ENCODE measurements around the gene BAIAP2L1.
A peak's percentile ranks its signal among the peaks of the same experiment; 100 is the strongest.

BAIAP2L1 gene

DNA sequence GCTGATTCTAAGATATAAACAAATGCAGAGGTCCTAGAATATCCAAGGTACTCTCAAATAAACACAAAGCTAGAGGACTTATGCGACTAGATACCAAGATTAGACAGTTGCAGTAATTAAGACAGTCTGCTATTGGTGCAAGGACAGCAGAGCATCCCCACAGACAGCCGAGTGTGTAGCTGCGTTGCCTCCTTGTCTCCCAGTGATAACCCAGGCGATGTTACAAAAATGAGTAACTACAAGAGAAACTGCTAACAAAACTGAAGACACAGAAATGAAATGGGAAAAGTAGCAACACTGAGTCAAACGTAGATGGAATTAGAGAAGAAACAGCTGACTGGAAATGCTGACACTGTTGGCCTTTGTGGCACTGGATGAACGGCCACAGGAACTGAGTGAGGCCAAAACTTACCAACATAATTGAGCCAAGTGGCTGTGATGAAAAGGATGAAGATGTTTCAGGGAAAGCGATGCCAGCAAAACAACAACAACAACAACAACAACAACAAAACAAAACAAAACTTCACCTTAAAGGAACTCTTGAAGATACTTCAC, 54.3 kb downstream of the BAIAP2L1 start:
- no peaks in the 10 kb centered on the region for H3K4me1 ChIP-seq (ENCODE audit: control insufficient read depth, insufficient read depth, low read length)
- H3K36me3 ChIP-seq (ENCODE audit: control insufficient read depth, insufficient read depth, low read length) = no peaks in the 10 kb centered on the region
- no peaks in the 10 kb centered on the region for H3K27me3 ChIP-seq (ENCODE audit: control insufficient read depth, insufficient read depth, low read length, poor library complexity, severe bottlenecking)
- 91 to 95% methylated on average over 6 to 7 of the region's 7 CpGs for WGBS, 2 experiments
- no peak overlapping the region for H3K27ac ChIP-seq (ENCODE audit: insufficient read depth, low read depth, low read length, poor library complexity, severe bottlenecking)
- H3K9me3 ChIP-seq (ENCODE audit: control insufficient read depth, low read length) = no peaks in the 10 kb centered on the region
- no peak overlapping the region for H3K4me3 ChIP-seq (ENCODE audit: insufficient read depth, low read depth, low read length)

- Histone ChIP-seq H3K9me3 (ENCODE audit: control insufficient read depth, low read length) (no peaks in the 10 kb centered on the region), H3K27me3 (ENCODE audit: control insufficient read depth, insufficient read depth, low read length, poor library complexity, severe bottlenecking) (no peaks in the 10 kb centered on the region), H3K4me3 (ENCODE audit: insufficient read depth, low read depth, low read length) (no peak overlapping the region), H3K27ac (ENCODE audit: insufficient read depth, low read depth, low read length, poor library complexity, severe bottlenecking) (no peak overlapping the region), H3K36me3 (ENCODE audit: control insufficient read depth, insufficient read depth, low read length) (no peaks in the 10 kb centered on the region), H3K4me1 (ENCODE audit: control insufficient read depth, insufficient read depth, low read length) (no peaks in the 10 kb centered on the region)
- WGBS, 2 experiments = 91 to 92% methylated on average over 2 to 3 of the region's 3 CpGs
Measured at GRCh38 chr7:98341106-98341505, 59.8 kb downstream of the BAIAP2L1 start.

GRCh38 chr7:98339043-98339442, 61.8 kb downstream of the BAIAP2L1 start:
- no peak overlapping the region for H3K27ac ChIP-seq (ENCODE audit: insufficient read depth, low read depth, low read length, poor library complexity, severe bottlenecking)
- H3K4me3 ChIP-seq (ENCODE audit: insufficient read depth, low read depth, low read length) = no peak overlapping the region
- H3K4me1 ChIP-seq (ENCODE audit: control insufficient read depth, insufficient read depth, low read length) = no peaks in the 10 kb centered on the region
- no peaks in the 10 kb centered on the region for H3K9me3 ChIP-seq (ENCODE audit: control insufficient read depth, low read length)
- H3K36me3 ChIP-seq (ENCODE audit: control insufficient read depth, insufficient read depth, low read length) = no peaks in the 10 kb centered on the region
- H3K27me3 ChIP-seq (ENCODE audit: control insufficient read depth, insufficient read depth, low read length, poor library complexity, severe bottlenecking) = no peaks in the 10 kb centered on the region
- WGBS, 2 experiments = 90 to 95% methylated on average over 3 of the region's 3 CpGs

GRCh38 chr7:98338441-98338840, 62.4 kb downstream of the BAIAP2L1 start:
- Histone ChIP-seq H3K27ac (ENCODE audit: insufficient read depth, low read depth, low read length, poor library complexity, severe bottlenecking) (no peak overlapping the region), H3K36me3 (ENCODE audit: control insufficient read depth, insufficient read depth, low read length) (no peaks in the 10 kb centered on the region), H3K9me3 (ENCODE audit: control insufficient read depth, low read length) (no peaks in the 10 kb centered on the region), H3K4me3 (ENCODE audit: insufficient read depth, low read depth, low read length) (no peak overlapping the region), H3K27me3 (ENCODE audit: control insufficient read depth, insufficient read depth, low read length, poor library complexity, severe bottlenecking) (no peaks in the 10 kb centered on the region), H3K4me1 (ENCODE audit: control insufficient read depth, insufficient read depth, low read length) (no peaks in the 10 kb centered on the region)
- WGBS, 2 experiments = 94 to 98% methylated on average over 5 to 6 of the region's 6 CpGs

GRCh38 chr7:98335411-98335977, 65.4 kb downstream of the BAIAP2L1 start:
- no peak overlapping the region for H3K4me3 ChIP-seq (ENCODE audit: insufficient read depth, low read depth, low read length)
- H3K27ac ChIP-seq (ENCODE audit: insufficient read depth, low read depth, low read length, poor library complexity, severe bottlenecking) = no peak overlapping the region
- no peaks in the 10 kb centered on the region for H3K9me3 ChIP-seq (ENCODE audit: control insufficient read depth, low read length)
- H3K27me3 ChIP-seq (ENCODE audit: control insufficient read depth, insufficient read depth, low read length, poor library complexity, severe bottlenecking) = no peaks in the 10 kb centered on the region
- H3K4me1 ChIP-seq (ENCODE audit: control insufficient read depth, insufficient read depth, low read length) = no peaks in the 10 kb centered on the region
- no peaks in the 10 kb centered on the region for H3K36me3 ChIP-seq (ENCODE audit: control insufficient read depth, insufficient read depth, low read length)
- WGBS, 2 experiments = 94 to 95% methylated on average over 7 to 8 of the region's 8 CpGs

DNA sequence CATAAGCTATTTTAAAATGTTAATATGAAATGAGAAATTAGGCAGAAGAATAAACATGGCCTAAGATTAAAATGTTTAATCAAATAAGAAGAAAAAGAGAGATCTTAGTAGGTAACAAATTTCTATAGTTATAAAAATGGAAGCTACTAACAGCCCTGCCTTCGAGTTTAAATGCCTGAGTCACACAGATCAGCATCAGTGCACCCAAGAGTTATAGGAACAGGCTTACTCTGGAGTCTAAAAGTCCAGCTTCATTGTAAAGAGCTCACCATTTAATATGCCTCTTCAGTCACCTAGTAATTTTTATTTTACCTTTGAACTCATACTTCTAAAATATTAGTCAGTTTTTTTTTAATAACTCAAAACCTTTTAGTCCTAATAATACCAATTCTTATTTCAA, 66.8 kb downstream of the BAIAP2L1 start:
- peaks cover 9% of the 10 kb centered on the region for H3K4me1 ChIP-seq (ENCODE audit: control insufficient read depth, insufficient read depth, low read length)
- 93 to 97% methylated on average over 1 of the region's 1 CpG for WGBS, 2 experiments
- no peaks in the 10 kb centered on the region for H3K36me3 ChIP-seq (ENCODE audit: control insufficient read depth, insufficient read depth, low read length)
- no peaks in the 10 kb centered on the region for H3K9me3 ChIP-seq (ENCODE audit: control insufficient read depth, low read length)
- no peaks in the 10 kb centered on the region for H3K27me3 ChIP-seq (ENCODE audit: control insufficient read depth, insufficient read depth, low read length, poor library complexity, severe bottlenecking)
- no peak overlapping the region for H3K4me3 ChIP-seq (ENCODE audit: insufficient read depth, low read depth, low read length)
- no peak overlapping the region for H3K27ac ChIP-seq (ENCODE audit: insufficient read depth, low read depth, low read length, poor library complexity, severe bottlenecking)

GRCh38 chr7:98330926-98331529, 69.9 kb downstream of the BAIAP2L1 start:
- Histone ChIP-seq H3K27ac (ENCODE audit: insufficient read depth, low read depth, low read length, poor library complexity, severe bottlenecking) (no peak overlapping the region), H3K36me3 (ENCODE audit: control insufficient read depth, insufficient read depth, low read length) (no peaks in the 10 kb centered on the region), H3K4me3 (ENCODE audit: insufficient read depth, low read depth, low read length) (no peak overlapping the region), H3K9me3 (ENCODE audit: control insufficient read depth, low read length) (no peaks in the 10 kb centered on the region), H3K4me1 (ENCODE audit: control insufficient read depth, insufficient read depth, low read length) (peaks cover 11% of the 10 kb centered on the region), H3K27me3 (ENCODE audit: control insufficient read depth, insufficient read depth, low read length, poor library complexity, severe bottlenecking) (no peaks in the 10 kb centered on the region)
- 93 to 96% methylated on average over 5 of the region's 5 CpGs for WGBS, 2 experiments

DNA sequence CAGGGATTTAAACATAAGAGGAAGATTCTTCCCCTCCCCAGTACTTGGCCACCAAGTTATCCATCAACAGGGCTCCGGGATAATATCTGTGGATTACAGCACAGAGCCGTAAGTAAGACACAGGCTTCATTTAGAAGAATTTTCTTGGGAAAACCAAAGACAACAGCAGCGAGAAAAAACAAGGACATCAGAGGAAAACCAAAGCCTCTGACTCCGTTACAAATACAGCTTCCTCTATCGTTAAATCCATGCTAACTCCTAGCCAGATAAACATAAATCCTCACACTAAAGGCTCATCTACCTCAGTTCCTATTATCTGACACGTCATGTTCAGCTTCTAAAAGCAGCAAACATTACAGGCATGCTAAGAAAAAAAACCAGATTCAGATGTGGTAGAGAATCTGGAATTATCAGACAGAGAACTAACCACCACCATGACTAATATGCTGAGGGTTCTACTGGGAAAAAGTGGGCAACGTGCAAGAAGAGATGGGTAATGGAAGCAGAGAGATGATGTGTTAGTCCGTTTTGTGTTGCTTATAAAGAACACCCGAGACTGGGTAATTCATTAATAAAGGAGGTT, 71.0 kb downstream of the BAIAP2L1 start:
- 90% methylated on average over 9 of the region's 9 CpGs for WGBS, 2 experiments
- peak overlapping the region; percentile 53 for H3K27ac ChIP-seq (ENCODE audit: insufficient read depth, low read depth, low read length, poor library complexity, severe bottlenecking)

GRCh38 chr7:98329100-98329790, 71.6 kb downstream of the BAIAP2L1 start:
- 93 to 95% methylated on average over 14 of the region's 14 CpGs for WGBS, 2 experiments
- Histone ChIP-seq H3K4me1 (ENCODE audit: control insufficient read depth, insufficient read depth, low read length) (peaks cover 12% of the 10 kb centered on the region), H3K27ac (ENCODE audit: insufficient read depth, low read depth, low read length, poor library complexity, severe bottlenecking) (peak overlapping the region; percentile 53), H3K4me3 (ENCODE audit: insufficient read depth, low read depth, low read length) (no peak overlapping the region), H3K36me3 (ENCODE audit: control insufficient read depth, insufficient read depth, low read length) (no peaks in the 10 kb centered on the region), H3K27me3 (ENCODE audit: control insufficient read depth, insufficient read depth, low read length, poor library complexity, severe bottlenecking) (no peaks in the 10 kb centered on the region), H3K9me3 (ENCODE audit: control insufficient read depth, low read length) (no peaks in the 10 kb centered on the region)

More for the DNA sequence above, 71.0 kb downstream of the BAIAP2L1 start:
- Histone ChIP-seq H3K36me3 (ENCODE audit: control insufficient read depth, insufficient read depth, low read length) (no peaks in the 10 kb centered on the region), H3K4me3 (ENCODE audit: insufficient read depth, low read depth, low read length) (no peak overlapping the region), H3K9me3 (ENCODE audit: control insufficient read depth, low read length) (no peaks in the 10 kb centered on the region), H3K4me1 (ENCODE audit: control insufficient read depth, insufficient read depth, low read length) (peaks cover 11% of the 10 kb centered on the region), H3K27me3 (ENCODE audit: control insufficient read depth, insufficient read depth, low read length, poor library complexity, severe bottlenecking) (no peaks in the 10 kb centered on the region)

- 94 to 96% methylated on average over 6 of the region's 6 CpGs for WGBS, 2 experiments
- Histone ChIP-seq H3K4me1 (ENCODE audit: control insufficient read depth, insufficient read depth, low read length) (peaks cover 18% of the 10 kb centered on the region), H3K4me3 (ENCODE audit: insufficient read depth, low read depth, low read length) (no peak overlapping the region), H3K27ac (ENCODE audit: insufficient read depth, low read depth, low read length, poor library complexity, severe bottlenecking) (no peak overlapping the region), H3K27me3 (ENCODE audit: control insufficient read depth, insufficient read depth, low read length, poor library complexity, severe bottlenecking) (no peaks in the 10 kb centered on the region), H3K36me3 (ENCODE audit: control insufficient read depth, insufficient read depth, low read length) (no peaks in the 10 kb centered on the region), H3K9me3 (ENCODE audit: control insufficient read depth, low read length) (no peaks in the 10 kb centered on the region)
Measured at GRCh38 chr7:98324782-98325181, 76.1 kb downstream of the BAIAP2L1 start.
